HG02970 (cell line): ENCODE results near the gene BORCS8.
A peak's percentile ranks its signal among the peaks of the same experiment; 100 is the strongest.
"Not testable (repeated sequence)": the region's sequence is repeated elsewhere in the genome, so short reads cannot be mapped to it uniquely, and the experiment has no call there.

Source experiments
- ATAC-seq: cut with Tn5 transposase; IDR thresholded peaks from one replicate; pipeline ENCODE4 v1.9.1; 2021; ENCODE audit warnings: mild to moderate bottlenecking, moderate library complexity, moderate number of reproducible peaks; ENCODE audit not compliant: unreplicated experiment, low FRiP score

BORCS8 gene

GRCh38 chr19:19154768-19155494 lies 37.0 kb downstream of the BORCS8 start:
- no peak for ATAC-seq

GRCh38 chr19:19152668-19153384 lies 39.1 kb downstream of the BORCS8 start:
- no peak for ATAC-seq

GRCh38 chr19:19151418-19151817 lies 40.5 kb downstream of the BORCS8 start:
- no peak for ATAC-seq

GRCh38 chr19:19149435-19149834 lies 42.5 kb downstream of the BORCS8 start:
- ATAC-seq = no peak

GRCh38 chr19:19148504-19148903 lies 43.4 kb downstream of the BORCS8 start:
- not testable (repeated sequence) for ATAC-seq

GRCh38 chr19:19147344-19147743 lies 44.6 kb downstream of the BORCS8 start:
- no peak for ATAC-seq

- no peak for ATAC-seq
Observed at GRCh38 chr19:19146865-19147264, 45.1 kb downstream of the BORCS8 start.

GRCh38 chr19:19145684-19146608 lies 46.0 kb downstream of the BORCS8 start:
- no peak for ATAC-seq

- ATAC-seq = no peak
Observed at GRCh38 chr19:19145281-19145680, 46.7 kb downstream of the BORCS8 start.

- ATAC-seq = no peak
Observed at GRCh38 chr19:19142347-19142746, 49.6 kb downstream of the BORCS8 start.

GRCh38 chr19:19140476-19140875 lies 51.5 kb downstream of the BORCS8 start:
- ATAC-seq = no peak

GRCh38 chr19:19139876-19140229 lies 52.1 kb downstream of the BORCS8 start:
- ATAC-seq = no peak

- peak; percentile 89 for ATAC-seq
Observed at GRCh38 chr19:19138109-19138981, 53.6 kb downstream of the BORCS8 start, which contains the start of gene TMEM161A. Gene TMEM161A (minus strand): TSS chr19:19138478. CDS start chr19:19138428, 50 bp downstream.

- ATAC-seq = no peak
Observed at GRCh38 chr19:19137556-19138108, 54.3 kb downstream of the BORCS8 start.

GRCh38 chr19:19135713-19136112 lies 56.2 kb downstream of the BORCS8 start:
- ATAC-seq = not testable (repeated sequence)

- ATAC-seq = no peak
Observed at GRCh38 chr19:19134687-19135158, 57.2 kb downstream of the BORCS8 start.

GRCh38 chr19:19133985-19134384 lies 58.0 kb downstream of the BORCS8 start:
- no peak for ATAC-seq

- ATAC-seq = no peak
Observed at GRCh38 chr19:19132912-19133311, 59.0 kb downstream of the BORCS8 start.

GRCh38 chr19:19131989-19132388 lies 60.0 kb downstream of the BORCS8 start:
- no peak for ATAC-seq
